ENCODE data around the gene LMNB1. TPM values are rescaled to one million over a fixed set of nuclear protein-coding genes. Genes with fewer than 3 reads are reported as not detected.

LMNB1 gene
- total and polyA plus RNA-seq, 2 experiments from 2014 or later: 17.9 to 186 TPM

GRCh38 chr5:126857472-126858410 lies 80.8 kb downstream of the LMNB1 start:
- peaks cover 7% of the 10 kb centered on the region for H3K4me1 ChIP-seq (ENCODE audit: low read depth)
- H3K27me3 ChIP-seq: no peaks in the 10 kb centered on the region
- no peaks in the 10 kb centered on the region for H3K36me3 ChIP-seq
- DNase-seq (ENCODE audit: low read depth in 1 of 2, low spot score in 1 of 2): peak in 1 of 2 donors; percentile 85
- no peak overlapping the region for H3K27ac ChIP-seq
- no peak for TF ChIP-seq CTCF (IDR thresholded peaks at IDR 0.05; ENCODE audit: low read depth, low read length)
- no peak overlapping the region for H3K4me3 ChIP-seq
- no peaks in the 10 kb centered on the region for H3K9me3 ChIP-seq (ENCODE audit: low read depth)

GRCh38 chr5:126858441-126858840 lies 81.5 kb downstream of the LMNB1 start:
- no peaks in the 10 kb centered on the region for H3K36me3 ChIP-seq
- DNase-seq (ENCODE audit: low read depth in 1 of 2, low spot score in 1 of 2): no peak

GRCh38 chr5:126863402-126863801 lies 86.5 kb downstream of the LMNB1 start:
- TF ChIP-seq CTCF (IDR thresholded peaks at IDR 0.05; ENCODE audit: low read depth, low read length): no peak
- DNase-seq (ENCODE audit: low read depth in 1 of 2, low spot score in 1 of 2): no peak
- Histone ChIP-seq H3K9me3 (ENCODE audit: low read depth) (no peaks in the 10 kb centered on the region), H3K4me3 (no peak overlapping the region), H3K36me3 (no peaks in the 10 kb centered on the region), H3K27me3 (no peaks in the 10 kb centered on the region), H3K4me1 (ENCODE audit: low read depth) (no peaks in the 10 kb centered on the region), H3K27ac (no peak overlapping the region)

More at GRCh38 chr5:126858441-126858840, 81.5 kb downstream of the LMNB1 start:
- Histone ChIP-seq H3K4me3 (no peak overlapping the region), H3K4me1 (ENCODE audit: low read depth) (peaks cover under 1% of the 10 kb centered on the region), H3K27ac (no peak overlapping the region), H3K9me3 (ENCODE audit: low read depth) (no peaks in the 10 kb centered on the region), H3K27me3 (no peaks in the 10 kb centered on the region)
- TF ChIP-seq CTCF (IDR thresholded peaks at IDR 0.05; ENCODE audit: low read depth, low read length): no peak

- no peaks in the 10 kb centered on the region for H3K27me3 ChIP-seq
- DNase-seq (ENCODE audit: low read depth in 1 of 2, low spot score in 1 of 2): no peak
- no peaks in the 10 kb centered on the region for H3K4me1 ChIP-seq (ENCODE audit: low read depth)
- H3K36me3 ChIP-seq: no peaks in the 10 kb centered on the region
- no peak overlapping the region for H3K4me3 ChIP-seq
- H3K9me3 ChIP-seq (ENCODE audit: low read depth): no peaks in the 10 kb centered on the region
- no peak overlapping the region for H3K27ac ChIP-seq
- TF ChIP-seq CTCF (IDR thresholded peaks at IDR 0.05; ENCODE audit: low read depth, low read length): no peak
Observed at GRCh38 chr5:126864042-126864688, 87.2 kb downstream of the LMNB1 start.

- Histone ChIP-seq H3K27ac (no peak overlapping the region), H3K36me3 (no peaks in the 10 kb centered on the region), H3K27me3 (no peaks in the 10 kb centered on the region), H3K4me1 (ENCODE audit: low read depth) (no peaks in the 10 kb centered on the region), H3K9me3 (ENCODE audit: low read depth) (no peaks in the 10 kb centered on the region), H3K4me3 (no peak overlapping the region)
- no peak for TF ChIP-seq CTCF (IDR thresholded peaks at IDR 0.05; ENCODE audit: low read depth, low read length)
- peak in 1 of 2 donors; percentile 67 for DNase-seq (ENCODE audit: low read depth in 1 of 2, low spot score in 1 of 2)
Observed at GRCh38 chr5:126865299-126865698, 88.4 kb downstream of the LMNB1 start.

Data from cardiac muscle cell (in vitro differentiated cells and primary cell).